Esophagus squamous epithelium (tissue), 4 donors: ENCODE data around the gene MYL6.

Source experiments
- POLR2A ChIP-seq, 4 donors: fragments of 450-650 bp; IDR thresholded peaks; one replicate each; pipeline ENCODE4 v1.6.1; 2017; ENCODE audit warnings: antibody characterized with exemption in 4 of 4, mild to moderate bottlenecking in 4 of 4, moderate library complexity in 3 of 4
- TF ChIP-seq, protein P1 (sequence below), 6 experiments: fragments of 450-650 bp in 4 of 6; fragments of 200-600 bp in 2 of 6; sonication (generic) in 2 of 6; IDR thresholded peaks; one replicate each; pipeline ENCODE4 v1.5.1; 2016 to 2019; ENCODE audit warnings: antibody characterized with exemption in 6 of 6, mild to moderate bottlenecking in 4 of 6, moderate library complexity in 4 of 6

DNA sequence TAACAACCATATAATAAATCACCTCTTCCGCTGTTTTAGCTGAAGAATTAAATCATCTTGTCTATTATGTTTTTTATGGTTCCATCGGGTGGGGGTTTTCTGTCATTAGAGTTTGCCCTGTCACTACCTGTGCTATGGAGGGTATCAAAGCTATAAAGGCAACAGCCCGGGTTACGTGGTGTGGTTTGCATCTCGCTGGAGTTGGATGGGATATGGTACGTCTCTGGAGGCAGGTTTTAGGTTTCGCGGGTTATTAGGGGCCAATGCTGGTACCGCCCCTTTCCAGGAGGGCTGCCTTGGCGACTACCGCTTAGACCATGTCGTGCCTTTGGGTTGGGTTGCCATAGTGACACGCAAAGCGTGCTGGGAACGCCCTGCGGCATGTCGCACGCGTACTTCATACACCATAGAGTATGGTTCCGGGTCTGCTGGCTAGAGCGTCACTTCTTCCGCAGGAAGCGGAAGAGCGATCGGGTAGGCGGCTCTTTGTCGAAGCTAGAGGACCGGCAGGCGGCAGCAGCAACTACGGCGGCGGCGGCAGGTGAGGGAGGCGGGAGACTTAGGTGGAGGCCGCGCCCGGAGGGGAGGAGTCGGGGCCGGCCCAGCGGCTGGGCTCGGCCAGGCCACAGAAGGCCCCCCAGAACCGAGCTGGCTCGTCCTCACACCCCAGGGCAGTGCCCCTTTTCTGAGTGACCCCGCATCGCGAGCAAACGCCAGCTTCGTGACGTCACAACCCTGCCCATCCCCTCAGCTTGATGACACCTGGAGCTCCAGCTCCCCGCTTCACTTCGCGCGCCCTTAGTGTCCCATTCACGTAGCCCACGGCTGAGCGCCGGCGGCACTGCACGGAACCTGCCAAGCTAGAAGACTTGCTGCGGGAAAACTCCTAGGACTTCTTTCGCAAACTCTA lies 40.1 kb upstream of the MYL6 start, which contains the start of gene ZC3H10:
- TF ChIP-seq, protein P1, sequence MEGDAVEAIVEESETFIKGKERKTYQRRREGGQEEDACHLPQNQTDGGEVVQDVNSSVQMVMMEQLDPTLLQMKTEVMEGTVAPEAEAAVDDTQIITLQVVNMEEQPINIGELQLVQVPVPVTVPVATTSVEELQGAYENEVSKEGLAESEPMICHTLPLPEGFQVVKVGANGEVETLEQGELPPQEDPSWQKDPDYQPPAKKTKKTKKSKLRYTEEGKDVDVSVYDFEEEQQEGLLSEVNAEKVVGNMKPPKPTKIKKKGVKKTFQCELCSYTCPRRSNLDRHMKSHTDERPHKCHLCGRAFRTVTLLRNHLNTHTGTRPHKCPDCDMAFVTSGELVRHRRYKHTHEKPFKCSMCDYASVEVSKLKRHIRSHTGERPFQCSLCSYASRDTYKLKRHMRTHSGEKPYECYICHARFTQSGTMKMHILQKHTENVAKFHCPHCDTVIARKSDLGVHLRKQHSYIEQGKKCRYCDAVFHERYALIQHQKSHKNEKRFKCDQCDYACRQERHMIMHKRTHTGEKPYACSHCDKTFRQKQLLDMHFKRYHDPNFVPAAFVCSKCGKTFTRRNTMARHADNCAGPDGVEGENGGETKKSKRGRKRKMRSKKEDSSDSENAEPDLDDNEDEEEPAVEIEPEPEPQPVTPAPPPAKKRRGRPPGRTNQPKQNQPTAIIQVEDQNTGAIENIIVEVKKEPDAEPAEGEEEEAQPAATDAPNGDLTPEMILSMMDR (IDR thresholded peaks at IDR 0.05) = peak; percentile 27 to 78 (median 59)
- peak in 3 of 4 donors; percentile 80 to 93 (median 85) for TF ChIP-seq POLR2A (IDR thresholded peaks at IDR 0.05)
